Measurements from ENCODE around the gene KCNJ11. TPM values are rescaled to one million over a fixed set of nuclear protein-coding genes. Genes with fewer than 3 reads are reported as not detected.

The KCNJ11 gene
- total and polyA plus RNA-seq, 2 of the 8 experiments (the other 6 are each of a cell fraction or from before 2014, with no cell fraction given) = 3.8 to 6.3 TPM

DNA sequence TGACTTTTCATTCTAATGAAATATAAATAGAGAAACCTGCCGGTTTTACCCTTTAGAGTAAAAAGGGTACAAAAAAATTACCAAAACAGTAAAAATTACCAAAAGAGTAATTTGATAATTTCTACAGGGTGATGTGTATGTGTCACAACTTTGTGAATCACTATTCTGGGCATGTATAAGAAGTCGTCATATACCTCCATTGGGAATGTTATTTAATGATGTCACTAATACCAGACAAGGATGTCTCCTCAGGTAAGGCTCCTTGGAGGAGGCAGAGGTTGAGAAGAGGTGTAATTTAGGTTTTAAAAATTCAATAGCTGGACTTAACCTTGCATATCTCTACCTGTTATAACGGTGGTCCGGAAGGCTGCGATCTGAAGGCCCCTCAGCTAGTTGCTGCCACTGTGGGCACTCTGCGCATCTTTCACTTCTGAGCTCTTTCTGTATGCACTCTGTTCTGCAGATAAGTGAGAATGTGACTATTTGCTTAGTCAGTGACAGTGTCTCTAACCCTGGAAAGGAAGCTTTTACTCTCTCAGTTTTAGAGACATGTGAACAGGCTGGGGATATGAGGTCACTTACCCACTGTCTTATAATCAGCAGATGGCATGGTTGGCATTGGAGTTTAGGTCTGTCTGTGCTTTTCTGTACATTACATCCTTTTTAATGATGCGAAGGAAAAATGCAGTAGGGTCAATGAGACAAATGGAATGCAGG lies 37.8 kb downstream of the KCNJ11 start:
- Histone ChIP-seq H3K9me3 (ENCODE audit: insufficient read depth in 2 of 2, low read depth in 1 of 2, low read length in 1 of 2) (no peaks in the 10 kb centered on the region), H3K23ac (ENCODE audit: insufficient read length) (no peak overlapping the region), H3K56ac (replicated peaks; ENCODE audit: insufficient read length, low read depth, low read length) (no peak overlapping the region), H3K14ac (ENCODE audit: insufficient read length) (no peak overlapping the region), H3K27me3 (replicated peaks in 1 of 4; ENCODE audit: control insufficient read depth in 3 of 4, extremely low read depth in 1 of 4, insufficient read depth in 3 of 4, low read length in 3 of 4) (peaks cover 29 to 54% (median 44%) of the 10 kb centered on the region in 4 experiments), H3K4me3 (ENCODE audit: extremely low read depth in 1 of 4, insufficient read depth in 2 of 4, low read depth in 3 of 4, low read length in 4 of 4) (no peak overlapping the region), H3K4ac (replicated peaks; ENCODE audit: insufficient read length, low read depth, low read length) (no peak overlapping the region), H3K9ac (replicated peaks in 1 of 4; ENCODE audit: extremely low read depth in 1 of 4, low read depth in 3 of 4, low read length in 3 of 4) (no peak overlapping the region), H2BK5ac (ENCODE audit: low read depth, low read length) (no peak overlapping the region), H4K8ac (ENCODE audit: extremely low read depth, insufficient read depth, low read length) (no peak overlapping the region), H4K91ac (replicated peaks; ENCODE audit: insufficient read length, low read length) (no peak overlapping the region), H3K4me2 (ENCODE audit: insufficient read depth in 1 of 2, low read depth in 2 of 2, low read length in 2 of 2) (peak overlapping the region in 1 of 2 experiments; percentile 93; a peak in 1 of 4 replicates), H2BK12ac (ENCODE audit: low read depth, low read length) (no peak overlapping the region), H3K27ac (ENCODE audit: low read depth, low read length) (no peak overlapping the region), H2BK15ac (ENCODE audit: low read length) (no peak overlapping the region), H3K23me2 (ENCODE audit: low read depth, low read length) (peaks cover 15% of the 10 kb centered on the region; the same call in 1 of the 2 replicates), H3K79me2 (ENCODE audit: control insufficient read depth in 1 of 2, insufficient read depth in 2 of 2, low read length in 2 of 2) (no peaks in the 10 kb centered on the region), H2AK5ac (ENCODE audit: low read depth, low read length) (no peak overlapping the region), H2BK120ac (replicated peaks; ENCODE audit: low read depth, low read length) (no peak overlapping the region), H3K79me1 (ENCODE audit: low read depth, low read length) (no peaks in the 10 kb centered on the region), H3K18ac (ENCODE audit: extremely low read depth, low read length) (no peak overlapping the region), H4K5ac (ENCODE audit: insufficient read length, low read depth, low read length) (no peak overlapping the region), H4K20me1 (replicated peaks in 1 of 2; ENCODE audit: control insufficient read depth in 1 of 2, insufficient read depth in 2 of 2, low read length in 2 of 2) (peaks cover 0 to 2% of the 10 kb centered on the region in 2 experiments), H3K36me3 (ENCODE audit: control insufficient read depth in 2 of 4, insufficient read depth in 4 of 4, low read length in 3 of 4) (no peaks in the 10 kb centered on the region), H2AFZ (ENCODE audit: low read length) (no peak overlapping the region), H3K4me1 (replicated peaks in 1 of 4; ENCODE audit: control insufficient read depth in 3 of 4, insufficient read depth in 4 of 4, low read length in 3 of 4) (peaks cover 0 to 8% (median 4%) of the 10 kb centered on the region in 4 experiments; a peak in 5 of 7 replicates), H2BK20ac (ENCODE audit: low read length) (no peak overlapping the region)
- FAIRE-seq = no peak
- CTCF ChIA-PET (ENCODE audit: partially characterized antibody) = interaction anchor here (0.6 to 2.6 kb wide), 6 partner anchors 15 to 193 kb away, joined by 3 to 12 read pairs (median 3); no protein-coding TSS in a partner anchor
- WGBS, 2 experiments (ENCODE audit: extremely low coverage in 1 of 2, insufficient coverage in 1 of 2, insufficient read length in 1 of 2, insufficient replicate concordance in 2 of 2, low coverage in 1 of 2, low lambda C conversion rate in 2 of 2, missing lambda C conversion rate in 1 of 2) = 93% methylated on average over 7 of the region's 7 CpGs; no CpG with 5 or more reads in 1 of the 2 experiments
- no peak for DNase-seq (ENCODE audit: low read depth in 1 of 2, low spot score in 2 of 2)
- POLR2A ChIA-PET (ENCODE audit: partially characterized antibody) = no interaction called here
- TF ChIP-seq CEBPB (IDR thresholded peaks at IDR 0.05; ENCODE audit: low read depth, low read length) (no peak), TBP (IDR thresholded peaks at IDR 0.05; ENCODE audit: low read depth, low read length) (no peak), HDAC2 (IDR thresholded peaks at IDR 0.05; ENCODE audit: borderline replicate concordance in 1 of 2, low read depth in 2 of 2, low read length in 2 of 2) (no peak), CHD1 (IDR thresholded peaks at IDR 0.05; ENCODE audit: low read depth, low read length) (no peak), EGR1 (IDR thresholded peaks at IDR 0.05; ENCODE audit: borderline replicate concordance, low read depth, low read length) (no peak), KDM1A (IDR thresholded peaks at IDR 0.05; ENCODE audit: borderline replicate concordance, low read length) (no peak), POU5F1 (IDR thresholded peaks at IDR 0.05; ENCODE audit: low read depth, low read length) (no peak), GTF2F1 (IDR thresholded peaks at IDR 0.05; ENCODE audit: borderline replicate concordance, low read depth, low read length) (no peak), CBX8 (IDR thresholded peaks at IDR 0.05; ENCODE audit: borderline replicate concordance, low read depth, low read length) (no peak), JUN (IDR thresholded peaks at IDR 0.05; ENCODE audit: low read depth, low read length) (no peak), NRF1 (IDR thresholded peaks at IDR 0.05; ENCODE audit: low read depth, low read length) (no peak), SIN3A (conservative IDR thresholded peaks at IDR 0.05 in 1 of 2, IDR thresholded peaks at IDR 0.05 in 1 of 2; ENCODE audit: low read depth in 1 of 2, low read length in 2 of 2) (no peak), HDAC6 (IDR thresholded peaks at IDR 0.05; ENCODE audit: low read depth, low read length) (no peak)
